GM10248 (cell line): ENCODE data around the gene DNAH2.

Source experiments
- CTCF ChIA-PET: fragments of 300-600 bp; sonication (Branson Sonifier 250); formaldehyde crosslinking; extraction: SDS; loops from one replicate; lab custom pipeline; 2021; ENCODE audit warnings: antibody characterized with exemption; lab: Yijun Ruan, JAX
- POLR2A ChIA-PET: fragments of 350-650 bp; sonication (Branson Sonifier 250); formaldehyde crosslinking; extraction: SDS; loops from one replicate; lab custom pipeline; 2020; ENCODE audit warnings: antibody characterized with exemption; lab: Yijun Ruan, JAX
- DNase-seq: peaks from one replicate; pipeline ENCODE4 v3.0.0; 2012; ENCODE audit errors: extremely low spot score
- TF ChIP-seq, protein P1 (sequence below): IDR thresholded peaks from 2 replicates; pipeline ENCODE4 v1.5.1; 2012; ENCODE audit warnings: mild to moderate bottlenecking, low read depth; ENCODE audit errors: extremely low read depth, missing control alignments, control extremely low read depth

The DNAH2 gene

DNA sequence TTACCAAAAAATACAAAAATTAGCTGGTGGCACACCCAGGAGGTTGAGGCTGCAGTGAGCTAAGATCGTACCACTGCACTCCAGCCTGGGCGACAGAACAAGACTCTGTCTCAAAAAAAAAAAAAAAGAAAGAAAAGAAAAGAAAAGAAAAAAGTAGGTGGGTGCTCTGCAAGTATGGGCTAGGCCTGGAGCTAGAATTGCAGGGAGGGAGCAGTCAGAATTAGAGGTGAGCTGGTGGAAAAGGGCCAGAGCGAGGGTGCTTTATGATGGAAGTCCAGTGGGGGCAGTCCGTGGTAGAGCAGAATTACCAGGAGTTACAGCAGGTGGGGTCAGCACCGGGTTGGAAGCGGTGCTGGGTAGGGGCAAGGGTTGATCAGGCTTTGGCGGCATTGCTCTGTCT lies 59.5 kb downstream of the DNAH2 start:
- TF ChIP-seq, protein P1, sequence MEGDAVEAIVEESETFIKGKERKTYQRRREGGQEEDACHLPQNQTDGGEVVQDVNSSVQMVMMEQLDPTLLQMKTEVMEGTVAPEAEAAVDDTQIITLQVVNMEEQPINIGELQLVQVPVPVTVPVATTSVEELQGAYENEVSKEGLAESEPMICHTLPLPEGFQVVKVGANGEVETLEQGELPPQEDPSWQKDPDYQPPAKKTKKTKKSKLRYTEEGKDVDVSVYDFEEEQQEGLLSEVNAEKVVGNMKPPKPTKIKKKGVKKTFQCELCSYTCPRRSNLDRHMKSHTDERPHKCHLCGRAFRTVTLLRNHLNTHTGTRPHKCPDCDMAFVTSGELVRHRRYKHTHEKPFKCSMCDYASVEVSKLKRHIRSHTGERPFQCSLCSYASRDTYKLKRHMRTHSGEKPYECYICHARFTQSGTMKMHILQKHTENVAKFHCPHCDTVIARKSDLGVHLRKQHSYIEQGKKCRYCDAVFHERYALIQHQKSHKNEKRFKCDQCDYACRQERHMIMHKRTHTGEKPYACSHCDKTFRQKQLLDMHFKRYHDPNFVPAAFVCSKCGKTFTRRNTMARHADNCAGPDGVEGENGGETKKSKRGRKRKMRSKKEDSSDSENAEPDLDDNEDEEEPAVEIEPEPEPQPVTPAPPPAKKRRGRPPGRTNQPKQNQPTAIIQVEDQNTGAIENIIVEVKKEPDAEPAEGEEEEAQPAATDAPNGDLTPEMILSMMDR, result no peak
- POLR2A ChIA-PET, result interaction anchor here (0.6 kb wide), 1 partner anchor 9 kb away, joined by 3 read pairs; no protein-coding TSS in a partner anchor
- CTCF ChIA-PET, result interaction anchor here (1.3 to 2.6 kb wide), 3 partner anchors 13 to 264 kb away, joined by 3 to 6 read pairs (median 4); no protein-coding TSS in a partner anchor
- DNase-seq, result no peak

DNA sequence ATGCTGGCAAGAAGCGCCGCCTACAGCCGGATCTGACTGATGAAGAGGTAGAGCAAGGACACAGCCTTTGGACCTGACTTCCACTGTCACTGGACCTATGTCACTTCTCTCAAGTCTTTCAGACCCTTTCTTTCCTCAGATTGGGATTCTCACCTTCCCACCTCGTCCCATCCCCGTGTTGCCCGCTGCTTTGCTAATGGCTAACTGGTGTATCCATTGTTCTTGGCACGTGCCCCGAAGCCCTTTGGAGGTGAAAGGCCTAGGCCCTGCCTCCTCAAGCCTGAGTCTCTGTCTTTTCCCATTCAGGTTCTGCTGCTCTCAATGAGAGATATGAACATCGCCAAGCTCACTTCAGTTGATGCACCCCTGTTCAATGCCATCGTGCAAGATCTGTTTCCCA lies 63.2 kb downstream of the DNAH2 start:
- no peak for DNase-seq
- POLR2A ChIA-PET, result no interaction called here
- TF ChIP-seq, protein P1, result no peak
- CTCF ChIA-PET, result interaction anchor here (0.9 to 4.9 kb wide), 5 partner anchors 10 to 209 kb away, joined by 3 to 23 read pairs (median 4); no protein-coding TSS in a partner anchor

DNA sequence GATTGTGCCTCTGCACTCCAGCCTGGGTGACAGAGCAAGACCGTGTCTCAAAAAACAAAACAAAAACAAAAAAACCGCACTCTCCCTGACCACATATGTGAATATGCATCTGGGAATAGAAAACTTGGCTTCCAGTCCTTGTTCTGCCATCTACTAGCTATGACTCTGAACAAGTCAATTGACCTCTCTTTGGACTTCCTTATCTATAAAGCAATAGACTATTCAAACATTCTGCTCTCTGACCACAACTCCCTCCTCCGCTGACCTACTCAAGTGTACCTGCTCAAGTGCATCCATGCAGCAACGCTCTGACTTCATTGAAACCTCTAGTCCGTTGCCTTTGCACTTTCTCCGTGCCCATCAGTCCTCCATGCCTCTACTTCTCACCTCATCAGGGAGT lies 63.9 kb downstream of the DNAH2 start:
- POLR2A ChIA-PET, result no interaction called here
- CTCF ChIA-PET, result interaction anchor here (0.9 to 4.9 kb wide), 5 partner anchors 13 to 209 kb away, joined by 3 to 23 read pairs (median 4); no protein-coding TSS in a partner anchor
- peak; percentile 77 for DNase-seq

DNA sequence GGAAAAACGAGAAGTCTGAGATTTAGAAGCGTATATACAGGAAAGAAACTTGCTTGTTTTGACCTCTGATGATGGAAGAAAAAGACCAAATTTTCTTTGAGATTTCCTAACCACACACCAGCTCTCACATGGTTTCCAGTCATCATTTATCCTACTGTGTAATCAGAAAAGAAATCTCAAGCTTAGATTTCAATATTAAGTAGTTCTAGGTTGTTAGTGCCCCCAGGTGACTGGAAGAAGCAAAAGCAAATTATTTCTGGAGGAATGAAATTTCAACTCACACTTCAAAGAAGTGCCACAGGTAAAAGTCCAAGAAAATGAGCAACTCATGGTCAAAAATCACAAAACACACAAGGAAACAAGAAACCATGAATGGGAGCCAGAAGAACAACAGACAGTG lies 64.7 kb downstream of the DNAH2 start:
- ChIA-PET POLR2A (no interaction called here), CTCF (interaction anchor here (1.2 to 4.9 kb wide), 4 partner anchors 14 to 39 kb away, joined by 3 to 23 read pairs (median 4); no protein-coding TSS in a partner anchor)
- TF ChIP-seq, protein P1, result peak; percentile 14
- no peak for DNase-seq

More for the DNA sequence above, 63.9 kb downstream of the DNAH2 start:
- TF ChIP-seq, protein P1, result no peak

DNA sequence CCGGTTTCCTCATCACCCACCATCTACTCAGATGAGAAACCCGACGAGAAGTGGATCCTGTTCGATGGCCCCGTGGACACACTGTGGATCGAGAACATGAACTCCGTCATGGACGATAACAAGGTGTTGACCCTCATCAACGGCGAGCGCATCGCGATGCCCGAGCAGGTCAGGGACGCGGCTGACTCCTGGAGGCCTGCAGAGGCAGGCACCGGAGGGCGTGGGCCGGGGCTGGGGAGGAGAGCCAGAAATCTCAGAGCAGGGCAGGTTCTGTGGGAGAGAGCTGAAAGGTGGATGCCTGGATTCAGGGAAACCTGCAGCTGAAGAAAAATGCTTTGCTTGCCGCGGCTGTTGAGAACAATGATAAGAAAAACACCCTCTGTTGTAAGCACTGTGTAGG lies 69.3 kb downstream of the DNAH2 start:
- ChIA-PET CTCF (no interaction called here), POLR2A (no interaction called here)
- no peak for DNase-seq
- TF ChIP-seq, protein P1, result no peak

DNA sequence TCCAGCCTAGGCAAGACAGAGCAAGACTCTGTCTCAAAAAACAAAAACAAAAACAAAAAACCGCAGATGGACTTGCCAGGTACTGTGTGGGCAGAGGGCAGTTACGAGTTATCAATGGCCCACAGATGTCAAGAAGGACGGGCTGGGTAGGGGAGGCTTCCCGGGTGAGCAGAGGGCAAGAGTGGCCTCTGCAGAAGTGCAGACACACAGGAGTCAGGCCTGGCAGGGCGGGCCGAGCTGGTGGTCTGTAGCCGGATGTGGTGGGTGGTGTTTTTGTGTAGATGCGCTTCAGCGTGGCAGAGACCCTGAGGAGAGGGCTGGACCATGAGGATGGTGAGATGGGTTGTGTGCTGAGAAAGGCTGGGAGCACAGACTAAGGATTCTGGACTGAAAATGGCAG lies 71.6 kb downstream of the DNAH2 start:
- POLR2A ChIA-PET, result no interaction called here

More for the DNA sequence above, 71.6 kb downstream of the DNAH2 start:
- DNase-seq, result no peak
- TF ChIP-seq, protein P1, result no peak
- CTCF ChIA-PET, result no interaction called here
